ENCODE data around the gene KCNF1. TPM values are rescaled to one million over a fixed set of nuclear protein-coding genes. Genes with fewer than 3 reads are reported as not detected.

The KCNF1 gene
- total and polyA plus RNA-seq, 2 of the 8 experiments (the other 6 are each of a cell fraction or from before 2014, with no cell fraction given): 0.48 to 1.5 TPM

GRCh38 chr2:10863047-10863446, 48.7 kb upstream of the KCNF1 start:
- Histone ChIP-seq H3K23me2 (ENCODE audit: low read depth, low read length) (no peaks in the 10 kb centered on the region), H2AK5ac (ENCODE audit: low read depth, low read length) (no peak overlapping the region), H3K9me3 (ENCODE audit: insufficient read depth in 2 of 2, low read depth in 1 of 2, low read length in 1 of 2) (no peaks in the 10 kb centered on the region), H3K27me3 (replicated peaks in 1 of 4; ENCODE audit: control insufficient read depth in 3 of 4, extremely low read depth in 1 of 4, insufficient read depth in 3 of 4, low read length in 3 of 4) (no peaks in the 10 kb centered on the region), H4K8ac (ENCODE audit: extremely low read depth, insufficient read depth, low read length) (no peak overlapping the region), H3K36me3 (ENCODE audit: control insufficient read depth in 2 of 4, insufficient read depth in 4 of 4, low read length in 3 of 4) (no peaks in the 10 kb centered on the region), H3K9ac (replicated peaks in 1 of 4; ENCODE audit: extremely low read depth in 1 of 4, low read depth in 3 of 4, low read length in 3 of 4) (no peak overlapping the region), H2AFZ (ENCODE audit: low read length) (no peak overlapping the region), H4K5ac (ENCODE audit: insufficient read length, low read depth, low read length) (no peak overlapping the region), H3K4me2 (ENCODE audit: insufficient read depth in 1 of 2, low read depth in 2 of 2, low read length in 2 of 2) (no peak overlapping the region), H4K20me1 (replicated peaks in 1 of 2; ENCODE audit: control insufficient read depth in 1 of 2, insufficient read depth in 2 of 2, low read length in 2 of 2) (no peaks in the 10 kb centered on the region), H3K56ac (replicated peaks; ENCODE audit: insufficient read length, low read depth, low read length) (no peak overlapping the region), H3K14ac (ENCODE audit: insufficient read length) (no peak overlapping the region), H3K4me3 (ENCODE audit: extremely low read depth in 1 of 4, insufficient read depth in 2 of 4, low read depth in 3 of 4, low read length in 4 of 4) (no peak overlapping the region), H3K18ac (ENCODE audit: extremely low read depth, low read length) (no peak overlapping the region), H2BK120ac (replicated peaks; ENCODE audit: low read depth, low read length) (no peak overlapping the region), H3K4me1 (replicated peaks in 1 of 4; ENCODE audit: control insufficient read depth in 3 of 4, insufficient read depth in 4 of 4, low read length in 3 of 4) (no peaks in the 10 kb centered on the region; a peak in 1 of 7 replicates), H4K91ac (replicated peaks; ENCODE audit: insufficient read length, low read length) (no peak overlapping the region), H3K4ac (replicated peaks; ENCODE audit: insufficient read length, low read depth, low read length) (no peak overlapping the region), H3K23ac (ENCODE audit: insufficient read length) (no peak overlapping the region), H2BK12ac (ENCODE audit: low read depth, low read length) (no peak overlapping the region), H2BK20ac (ENCODE audit: low read length) (no peak overlapping the region), H2BK15ac (ENCODE audit: low read length) (no peak overlapping the region), H2BK5ac (ENCODE audit: low read depth, low read length) (no peak overlapping the region), H3K79me1 (ENCODE audit: low read depth, low read length) (no peaks in the 10 kb centered on the region), H3K27ac (ENCODE audit: low read depth, low read length) (no peak overlapping the region), H3K79me2 (ENCODE audit: control insufficient read depth in 1 of 2, insufficient read depth in 2 of 2, low read length in 2 of 2) (no peaks in the 10 kb centered on the region)
- 91% methylated on average over 5 of the region's 10 CpGs; no CpG with 5 or more reads in 1 of the 2 experiments for WGBS, 2 experiments (ENCODE audit: extremely low coverage in 1 of 2, insufficient coverage in 1 of 2, insufficient read length in 1 of 2, insufficient replicate concordance in 2 of 2, low coverage in 1 of 2, low lambda C conversion rate in 2 of 2, missing lambda C conversion rate in 1 of 2)
- CTCF ChIA-PET (ENCODE audit: partially characterized antibody): interaction anchor here (0.6 to 3.0 kb wide), 11 partner anchors 10 to 267 kb away, joined by 3 to 9 read pairs (median 4); no protein-coding TSS in a partner anchor
- FAIRE-seq (no peak), DNase-seq (ENCODE audit: low read depth in 1 of 2, low spot score in 2 of 2) (no peak)
- POLR2A ChIA-PET (ENCODE audit: partially characterized antibody): no interaction called here
- TF ChIP-seq KDM1A (IDR thresholded peaks at IDR 0.05; ENCODE audit: borderline replicate concordance, low read length) (no peak), CEBPB (IDR thresholded peaks at IDR 0.05; ENCODE audit: low read depth, low read length) (no peak), CBX5 (IDR thresholded peaks at IDR 0.05; ENCODE audit: low read depth, low read length) (no peak), JUN (IDR thresholded peaks at IDR 0.05; ENCODE audit: low read depth, low read length) (no peak), RFX5 (IDR thresholded peaks at IDR 0.05; ENCODE audit: borderline replicate concordance, low read depth, low read length) (no peak), SIN3A (conservative IDR thresholded peaks at IDR 0.05 in 1 of 2, IDR thresholded peaks at IDR 0.05 in 1 of 2; ENCODE audit: low read depth in 1 of 2, low read length in 2 of 2) (no peak), CBX8 (IDR thresholded peaks at IDR 0.05; ENCODE audit: borderline replicate concordance, low read depth, low read length) (no peak), ASH2L (IDR thresholded peaks at IDR 0.05; ENCODE audit: low read length) (no peak), MAX (IDR thresholded peaks at IDR 0.05) (no peak), RBBP5 (IDR thresholded peaks at IDR 0.05; ENCODE audit: borderline replicate concordance, low read depth, low read length) (no peak), KDM5A (IDR thresholded peaks at IDR 0.05; ENCODE audit: low read length) (no peak), SIRT6 (IDR thresholded peaks at IDR 0.05; ENCODE audit: low read length) (no peak), PHF8 (conservative IDR thresholded peaks at IDR 0.05; ENCODE audit: low read depth, low read length) (no peak), CREB1 (IDR thresholded peaks at IDR 0.05) (no peak), TAF7 (optimal IDR thresholded peaks at IDR 0.05; ENCODE audit: borderline replicate concordance, low read depth, low read length) (no peak)
